H1 (cell line): Measurements from ENCODE around the gene MTCH2. TPM values are rescaled to one million over a fixed set of nuclear protein-coding genes. Genes with fewer than 3 reads are reported as not detected.

Experiments used
- CTCF ChIA-PET: fragments of 300-600 bp; sonication (Branson Sonifier 250); formaldehyde crosslinking; loops from one replicate; lab custom pipeline; 2021; ENCODE audit not compliant: partially characterized antibody; lab: Charles Lee
- POLR2A ChIA-PET: fragments of 300-600 bp; sonication (Branson Sonifier 250); formaldehyde crosslinking; loops from one replicate; lab custom pipeline; 2021; ENCODE audit warnings: inconsistent platforms; ENCODE audit not compliant: partially characterized antibody; lab: Charles Lee
- DNase-seq, 2 experiments: peaks; one replicate each; pipeline versions ENCODE4 v3.0.0 to v3.0.0-alpha.2; 2010 to 2022; ENCODE audit warnings: low spot score in 2 of 2, low read depth in 1 of 2, mixed read lengths in 1 of 2
- FAIRE-seq: peaks from 2 replicates; lab custom pipeline; 2011; peaks lifted over from hg19 to GRCh38; lab: Jason Lieb, UNC
- H2AFZ ChIP-seq: 2 replicates; pipeline ENCODE4 v1.8.1; 2012; ENCODE audit warnings: low read length, inconsistent platforms
- H2AK5ac ChIP-seq: 2 replicates; pipeline ENCODE4 v1.6.1; 2013; ENCODE audit warnings: low read depth, low read length
- H2BK120ac ChIP-seq: replicated peaks from 2 replicates; pipeline ENCODE3; 2013; ENCODE audit warnings: low read depth, low read length, inconsistent platforms
- H2BK12ac ChIP-seq: 2 replicates; pipeline ENCODE4 v1.6.1; 2013; ENCODE audit warnings: low read depth, low read length
- H2BK15ac ChIP-seq: 2 replicates; pipeline ENCODE4 v1.6.1; 2013; ENCODE audit warnings: low read length
- H2BK20ac ChIP-seq: 2 replicates; pipeline ENCODE4 v1.6.1; 2013; ENCODE audit warnings: low read length
- H2BK5ac ChIP-seq: 2 replicates; pipeline ENCODE4 v1.6.1; 2013; ENCODE audit warnings: low read depth, low read length
- H3K14ac ChIP-seq: 2 replicates; pipeline ENCODE4 v1.6.1; 2013; ENCODE audit warnings: inconsistent platforms; ENCODE audit not compliant: insufficient read length
- H3K18ac ChIP-seq: 2 replicates; pipeline ENCODE4 v1.6.1; 2013; ENCODE audit warnings: low read length; ENCODE audit errors: extremely low read depth
- H3K23ac ChIP-seq: 2 replicates; pipeline ENCODE4 v1.6.1; 2013; ENCODE audit warnings: inconsistent platforms; ENCODE audit not compliant: insufficient read length
- H3K23me2 ChIP-seq: 2 replicates; pipeline ENCODE4 v1.6.1; 2013; ENCODE audit warnings: low read depth, low read length
- H3K27ac ChIP-seq: 2 replicates; pipeline ENCODE4 v1.6.1; 2011; ENCODE audit warnings: low read depth, low read length, inconsistent platforms
- H3K27me3 ChIP-seq, 4 experiments: replicated peaks in 1 of 4; 1 replicate in 1 of 4; 2 replicates in 3 of 4; pipeline versions ENCODE4 v1.6.1 to v1.8.1; 2011 to 2013; ENCODE audit warnings: low read length in 3 of 4, mild to moderate bottlenecking in 3 of 4, inconsistent platforms in 2 of 4, mixed read lengths in 2 of 4, moderate library complexity in 1 of 4; ENCODE audit not compliant: control insufficient read depth in 3 of 4, insufficient read depth in 3 of 4; ENCODE audit errors: extremely low read depth in 1 of 4
- H3K36me3 ChIP-seq, 4 experiments: 2 replicates each; pipeline versions ENCODE4 v1.6.1 to v1.8.1; 2011 to 2013; ENCODE audit warnings: mild to moderate bottlenecking in 4 of 4, low read length in 3 of 4, moderate library complexity in 2 of 4, control low read depth in 1 of 4, inconsistent platforms in 1 of 4; ENCODE audit not compliant: insufficient read depth in 4 of 4, control insufficient read depth in 2 of 4
- H3K4ac ChIP-seq: replicated peaks from 2 replicates; pipeline ENCODE3; 2013; ENCODE audit warnings: low read length, low read depth, mixed read lengths, inconsistent platforms; ENCODE audit not compliant: insufficient read length
- H3K4me1 ChIP-seq, 4 experiments: replicated peaks in 1 of 4; 1 replicate in 1 of 4; 2 replicates in 3 of 4; pipeline versions ENCODE4 v1.6.1 to v1.8.1; 2011 to 2013; ENCODE audit warnings: low read length in 3 of 4, inconsistent platforms in 2 of 4, mixed read lengths in 1 of 4; ENCODE audit not compliant: insufficient read depth in 4 of 4, control insufficient read depth in 3 of 4
- H3K4me2 ChIP-seq, 2 experiments: 2 replicates each; pipeline versions ENCODE4 v1.6.1 to v1.8.1; 2011 to 2013; ENCODE audit warnings: low read depth in 2 of 2, low read length in 2 of 2, control low read depth in 1 of 2, inconsistent platforms in 1 of 2, mild to moderate bottlenecking in 1 of 2; ENCODE audit not compliant: insufficient read depth in 1 of 2
- H3K4me3 ChIP-seq, 4 experiments: fragments of 200-600, 300-600 bp in 1 of 4; sonication (generic), shearing (Covaris generic), sonication (Bioruptor Twin) in 1 of 4; 2 replicates each; pipeline versions ENCODE4 v1.5.1 to v1.8.1; 2011 to 2016; ENCODE audit warnings: low read length in 4 of 4, low read depth in 3 of 4, control low read depth in 2 of 4, inconsistent platforms in 2 of 4, mild to moderate bottlenecking in 2 of 4, mixed read lengths in 1 of 4, moderate library complexity in 1 of 4; ENCODE audit not compliant: insufficient read depth in 2 of 4; ENCODE audit errors: extremely low read depth in 1 of 4
- H3K56ac ChIP-seq: replicated peaks from 2 replicates; pipeline ENCODE3; 2013; ENCODE audit warnings: low read depth, mild to moderate bottlenecking, mixed read lengths, low read length, inconsistent platforms; ENCODE audit not compliant: insufficient read length
- H3K79me1 ChIP-seq: 2 replicates; pipeline ENCODE4 v1.6.1; 2013; ENCODE audit warnings: low read depth, low read length, control low read depth
- H3K79me2 ChIP-seq, 2 experiments: 2 replicates each; pipeline versions ENCODE4 v1.6.1 to v1.8.1; 2012 to 2013; ENCODE audit warnings: low read length in 2 of 2, mild to moderate bottlenecking in 2 of 2, inconsistent platforms in 1 of 2; ENCODE audit not compliant: insufficient read depth in 2 of 2, control insufficient read depth in 1 of 2
- H3K9ac ChIP-seq, 4 experiments: replicated peaks in 1 of 4; 1 replicate in 1 of 4; 2 replicates in 3 of 4; pipeline versions ENCODE4 v1.6.1 to v1.8.1; 2011 to 2013; ENCODE audit warnings: low read depth in 3 of 4, low read length in 3 of 4, control low read depth in 2 of 4, mild to moderate bottlenecking in 2 of 4, moderate library complexity in 2 of 4, inconsistent platforms in 1 of 4; ENCODE audit errors: extremely low read depth in 1 of 4
- H3K9me3 ChIP-seq, 2 experiments: 2 replicates each; pipeline versions ENCODE4 v1.6.1 to v1.8.1; 2012 to 2013; ENCODE audit warnings: mild to moderate bottlenecking in 2 of 2, moderate library complexity in 2 of 2, control low read depth in 1 of 2, inconsistent platforms in 1 of 2, low read depth in 1 of 2, low read length in 1 of 2, mixed read lengths in 1 of 2; ENCODE audit not compliant: insufficient read depth in 2 of 2
- H4K20me1 ChIP-seq, 2 experiments: replicated peaks in 1 of 2; 2 replicates each; pipeline versions ENCODE3 to v1.8.1; 2011 to 2013; ENCODE audit warnings: inconsistent platforms in 2 of 2, low read length in 2 of 2, mild to moderate bottlenecking in 1 of 2; ENCODE audit not compliant: insufficient read depth in 2 of 2, control insufficient read depth in 1 of 2
- H4K5ac ChIP-seq: 2 replicates; pipeline ENCODE4 v1.6.1; 2013; ENCODE audit warnings: low read length, low read depth, mixed read lengths, inconsistent platforms; ENCODE audit not compliant: insufficient read length
- H4K8ac ChIP-seq: 2 replicates; pipeline ENCODE4 v1.8.0; 2013; ENCODE audit warnings: mild to moderate bottlenecking, moderate library complexity, low read length, inconsistent platforms; ENCODE audit not compliant: insufficient read depth; ENCODE audit errors: extremely low read depth
- H4K91ac ChIP-seq: replicated peaks from 2 replicates; pipeline ENCODE3; 2013; ENCODE audit warnings: low read length, mixed read lengths, inconsistent platforms; ENCODE audit not compliant: insufficient read length
- CBX8 ChIP-seq: fragments of 300-800, 300-1000 bp; sonication (generic); IDR thresholded peaks from 2 replicates; pipeline ENCODE4 v1.7.1; 2016; ENCODE audit warnings: low read depth, low read length, borderline replicate concordance
- CREB1 ChIP-seq: IDR thresholded peaks from 2 replicates; pipeline ENCODE4 v1.6.1; 2012; ENCODE audit warnings: inconsistent platforms
- CTCF ChIP-seq, 3 experiments: IDR thresholded peaks; 1 replicate in 2 of 3; 2 replicates in 1 of 3; pipeline versions ENCODE4 v1.5.1 to v1.6.1; 2011; ENCODE audit warnings: low read length in 3 of 3, mild to moderate bottlenecking in 3 of 3, inconsistent platforms in 2 of 3, low read depth in 1 of 3, moderate library complexity in 1 of 3; ENCODE audit not compliant: insufficient read depth in 1 of 3; ENCODE audit errors: control extremely low read depth in 1 of 3
- NRF1 ChIP-seq: IDR thresholded peaks from 2 replicates; pipeline ENCODE4 v1.6.1; 2011; ENCODE audit warnings: mild to moderate bottlenecking, low read depth, low read length, improper control_type of control experiment
- PHF8 ChIP-seq: fragments of 200-600 bp; sonication (generic); conservative IDR thresholded peaks from 2 replicates; pipeline ENCODE4 v1.7.1; 2012; ENCODE audit warnings: low read depth, mild to moderate bottlenecking, inconsistent platforms, low read length, moderate library complexity
- SIN3A ChIP-seq, 2 experiments: IDR thresholded peaks in 1 of 2; conservative IDR thresholded peaks in 1 of 2; 2 replicates each; pipeline ENCODE4 v1.6.1; 2011 to 2012; ENCODE audit warnings: low read length in 2 of 2, improper control_type of control experiment in 1 of 2, low read depth in 1 of 2, mild to moderate bottlenecking in 1 of 2
- SP1 ChIP-seq: IDR thresholded peaks from 2 replicates; pipeline ENCODE4 v1.6.1; 2011; ENCODE audit warnings: low read depth, low read length
- YY1 ChIP-seq: IDR thresholded peaks from 2 replicates; pipeline ENCODE4 v1.6.1; 2011; ENCODE audit warnings: low read depth, mild to moderate bottlenecking, low read length
- WGBS, 2 experiments: shearing (Covaris generic) in 1 of 2; methylation state at CpG; one replicate each; pipeline versions ENCODE4 v1.1.6 to v1.1.7; 2013 to 2015; ENCODE audit warnings: low lambda C conversion rate in 2 of 2, mixed read lengths in 2 of 2, inconsistent platforms in 1 of 2, low coverage in 1 of 2, missing lambda C conversion rate in 1 of 2; ENCODE audit not compliant: insufficient replicate concordance in 2 of 2, insufficient coverage in 1 of 2, insufficient read length in 1 of 2; ENCODE audit errors: extremely low coverage in 1 of 2, missing lambda C conversion rate in 1 of 2; 5-methylcytosine and 5-hydroxymethylcytosine counted together
- polyA plus RNA-seq, 7 experiments: library from polyadenylated mRNA; depleted of rRNA in 3 of 7; stranded (reverse) in 5 of 7; unstranded in 2 of 7; fragments of >200 nt in 5 of 7; fragments of 200-250 nt in 2 of 7; gene quantifications; 1 replicate in 5 of 7; 2 replicates in 1 of 7; 4 replicates in 1 of 7; pipeline versions ENCODE4 v1.2.1 to v1.2.3, GENCODE V29; 2011 to 2013; ENCODE audit warnings: missing spikeins in 2 of 7, mixed read lengths in 2 of 7
- total RNA-seq: library from RNA; stranded (reverse); fragmentation: NEBNext Ultra II Directional; extraction: Animal tissue kit (Norgen Biotek cat#: 25700); gene quantifications from 2 replicates; pipeline ENCODE4 v1.2.1, GENCODE V29; 2021

Gene MTCH2
- total and polyA plus RNA-seq, 2 of the 8 experiments (the other 6 are each of a cell fraction or from before 2014, with no cell fraction given): 157 to 171 TPM

GRCh38 chr11:47592251-47592650, 50.1 kb downstream of the MTCH2 start:
- DNase-seq: no peak
- CTCF ChIA-PET: interaction anchor here (1.1 to 2.8 kb wide), 4 partner anchors 24 to 180 kb away, joined by 3 to 8 read pairs (median 4); no protein-coding TSS in a partner anchor
- Histone ChIP-seq H4K5ac (no peak overlapping the region), H2BK5ac (peak overlapping the region; percentile 31; the same call in 1 of the 2 replicates), H3K23me2 (peaks cover 2% of the 10 kb centered on the region; the same call in 1 of the 2 replicates), H3K4me2 (no peak overlapping the region; a peak in 1 of 4 replicates), H3K4ac (peak overlapping the region; percentile 10), H2AFZ (no peak overlapping the region), H2BK120ac (no peak overlapping the region), H3K9ac (no peak overlapping the region), H3K56ac (no peak overlapping the region), H3K4me1 (peaks cover 3 to 8% (median 4%) of the 10 kb centered on the region in 4 experiments; a peak in 6 of 7 replicates), H3K36me3 (no peaks in the 10 kb centered on the region), H3K4me3 (no peak overlapping the region), H4K8ac (no peak overlapping the region), H3K27ac (no peak overlapping the region), H2BK15ac (0 out of 2 replicates have a peak overlapping the region, but pooled peaks have one; percentile 34), H4K20me1 (no peaks in the 10 kb centered on the region), H2BK20ac (no peak overlapping the region), H3K14ac (no peak overlapping the region), H2AK5ac (no peak overlapping the region; the same call in 1 of the 2 replicates), H3K18ac (no peak overlapping the region), H2BK12ac (0 out of 2 replicates have a peak overlapping the region, but pooled peaks have one; percentile 28), H3K23ac (no peak overlapping the region), H3K9me3 (no peaks in the 10 kb centered on the region), H3K79me2 (no peaks in the 10 kb centered on the region), H3K79me1 (no peaks in the 10 kb centered on the region), H4K91ac (no peak overlapping the region), H3K27me3 (peaks cover 0 to 32% (median 26%) of the 10 kb centered on the region in 4 experiments; a peak in 6 of 7 replicates)
- POLR2A ChIA-PET: interaction anchor here (1.4 to 5.1 kb wide), 5 partner anchors 10 to 41 kb away, joined by 5 to 42 read pairs (median 9); partner anchors contain the start of genes KBTBD4, NDUFS3 and PTPMT1
- 88% methylated on average over 4 of the region's 4 CpGs; no CpG with 5 or more reads in 1 of the 2 experiments for WGBS, 2 experiments
- no peak for FAIRE-seq
- no peak for TF ChIP-seq NRF1
- TF ChIP-seq SIN3A (conservative IDR thresholded peaks at IDR 0.05 in 1 of 2, IDR thresholded peaks at IDR 0.05 in 1 of 2; ENCODE audit: low read depth in 1 of 2, low read length in 2 of 2): no peak
- no peak for TF ChIP-seq YY1
- no peak for TF ChIP-seq CREB1
- no peak for TF ChIP-seq PHF8
- TF ChIP-seq CBX8: no peak
- TF ChIP-seq CTCF (IDR thresholded peaks at IDR 0.05; ENCODE audit: control extremely low read depth in 1 of 3, insufficient read depth in 1 of 3, low read depth in 1 of 3, low read length in 3 of 3): no peak
- no peak for TF ChIP-seq SP1
